GM21786 (cell line): ENCODE results near the gene PDE9A.
"Not testable (repeated sequence)": the region's sequence is repeated elsewhere in the genome, so short reads cannot be mapped to it uniquely, and the experiment has no call there.

ENCODE experiments used
- ATAC-seq: cut with Tn5 transposase; IDR thresholded peaks from one replicate; pipeline ENCODE4 v1.9.1; 2021; ENCODE audit not compliant: unreplicated experiment

The PDE9A gene

DNA sequence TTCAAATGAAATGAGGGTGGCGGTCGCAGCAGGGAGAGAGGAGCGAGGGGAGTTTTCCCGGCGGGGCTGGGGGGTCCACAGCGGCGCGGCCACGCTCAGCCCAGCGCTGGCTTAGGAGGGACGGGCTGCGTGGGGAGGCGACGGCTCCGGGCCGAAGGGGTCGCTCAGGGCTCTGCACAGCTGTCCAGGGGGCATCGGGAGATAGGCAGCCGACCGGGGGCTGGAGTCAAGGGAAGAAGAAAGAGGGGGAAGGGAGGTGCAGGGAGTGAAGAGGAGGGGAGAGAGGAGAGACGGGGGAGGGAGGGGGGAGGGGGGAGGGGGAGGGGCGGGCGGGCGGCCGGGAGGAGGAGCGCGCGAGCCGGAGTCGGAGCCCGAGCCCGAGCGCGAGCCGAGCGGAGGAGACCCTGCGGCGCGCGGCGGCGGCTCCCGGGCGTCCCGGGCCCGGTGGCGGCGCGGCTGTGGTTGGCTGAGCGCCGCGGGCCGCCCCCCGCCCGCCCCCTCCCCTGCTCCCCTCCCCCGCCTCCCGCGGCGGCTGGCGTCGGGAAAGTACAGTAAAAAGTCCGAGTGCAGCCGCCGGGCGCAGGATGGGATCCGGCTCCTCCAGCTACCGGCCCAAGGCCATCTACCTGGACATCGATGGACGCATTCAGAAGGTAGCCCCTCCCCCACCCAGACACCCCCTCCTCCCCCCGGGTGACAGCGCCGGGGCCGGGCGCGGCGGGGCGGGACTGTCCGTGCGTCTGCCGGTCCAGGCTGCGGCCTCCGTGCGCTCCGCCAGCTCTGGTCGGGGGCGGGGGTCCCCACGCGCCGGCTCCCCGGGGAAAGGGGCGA lies at the start of gene PDE9A:
TSS of gene PDE9A (plus strand) at position 391 of the 831 bp plus-strand sequence. CDS start at position 585, 194 bp downstream.
- no peak for ATAC-seq

DNA sequence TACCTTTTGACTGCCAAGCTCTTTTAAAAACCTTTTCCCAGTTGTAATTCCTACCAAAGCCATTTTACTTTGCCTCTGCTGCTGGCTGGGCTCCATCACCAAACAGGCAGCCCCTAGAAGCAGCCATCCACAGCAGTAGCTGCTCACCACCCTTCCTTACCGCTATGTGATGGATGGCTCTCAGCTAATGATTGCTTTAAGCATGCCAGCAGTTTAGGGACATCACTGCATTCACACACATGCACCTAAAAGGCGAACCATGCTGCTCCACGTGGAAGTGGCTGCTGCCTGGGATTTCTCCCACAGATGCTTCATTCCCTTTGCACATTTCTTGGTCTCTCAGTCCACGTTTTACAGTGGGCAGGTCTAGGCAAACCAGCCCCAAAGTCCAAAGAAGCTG lies 46.3 kb upstream of the PDE9A start:
- ATAC-seq: no peak

DNA sequence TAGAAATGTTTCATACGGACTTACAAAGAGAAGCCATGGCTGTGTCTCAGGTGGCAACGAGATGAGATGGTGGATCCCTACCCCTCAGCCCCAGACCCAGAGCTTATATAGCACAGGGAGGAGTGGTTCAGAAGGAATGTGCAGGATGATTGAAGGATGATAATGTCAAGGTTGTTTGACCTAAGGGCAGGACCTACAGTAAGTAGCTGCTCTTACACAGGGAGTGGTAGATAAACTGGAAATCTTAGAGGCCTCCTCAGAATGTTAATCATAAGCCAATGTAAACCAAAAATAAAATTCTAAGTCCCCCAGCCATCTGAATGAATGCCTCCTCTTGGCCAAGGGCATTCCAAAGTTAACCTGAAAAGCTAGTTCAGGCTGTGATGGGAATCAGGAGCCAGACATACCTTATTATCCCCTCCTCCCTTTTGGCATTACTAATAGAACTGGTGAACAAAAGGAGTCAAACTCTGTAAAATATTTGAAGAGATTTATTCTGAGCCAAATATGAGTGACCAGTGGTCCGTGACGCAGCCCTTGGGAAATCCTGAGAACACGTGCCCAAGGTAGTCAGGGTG lies 45.8 kb upstream of the PDE9A start:
- ATAC-seq: no peak

DNA sequence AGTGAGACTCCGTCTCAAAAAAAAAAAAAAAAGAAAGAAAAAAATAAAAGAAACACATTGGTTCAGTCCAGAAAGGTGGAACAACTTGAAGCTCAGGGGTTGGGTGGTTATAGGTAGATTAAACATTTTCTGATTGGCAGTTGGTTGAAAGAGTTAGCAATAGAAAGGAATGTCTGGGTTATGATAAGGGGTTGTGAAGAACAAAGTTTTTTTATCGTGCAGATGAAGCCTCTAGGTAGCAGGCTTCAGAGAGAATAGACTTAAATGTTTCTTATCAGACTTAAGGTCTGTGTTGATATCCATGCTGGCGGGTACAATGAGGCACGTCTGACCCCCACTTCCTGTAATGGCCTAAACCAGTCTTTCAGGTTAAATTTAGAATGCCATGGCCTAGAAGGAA lies 45.0 kb upstream of the PDE9A start:
- no peak for ATAC-seq

GRCh38 chr21:42609811-42610210 lies 43.6 kb upstream of the PDE9A start:
- no peak for ATAC-seq

DNA sequence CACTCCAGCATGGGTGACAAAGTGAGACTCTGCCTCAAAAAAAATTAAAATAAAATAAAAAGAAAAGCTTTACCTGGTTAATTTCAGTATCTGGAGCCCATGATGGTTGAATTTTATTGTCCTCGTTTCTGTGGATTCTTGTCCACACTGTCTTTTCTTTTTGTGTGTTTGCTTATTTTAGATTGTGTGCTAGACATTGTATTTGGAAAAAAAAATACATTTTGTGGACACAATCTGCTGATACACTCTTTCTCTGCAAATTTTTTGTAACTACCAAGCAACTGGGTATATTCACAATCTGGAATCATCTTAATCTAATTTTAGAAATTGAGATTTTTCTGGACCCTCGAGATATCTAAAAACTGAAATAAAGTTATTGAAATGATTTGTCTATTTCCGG lies 41.6 kb upstream of the PDE9A start:
- no peak for ATAC-seq

DNA sequence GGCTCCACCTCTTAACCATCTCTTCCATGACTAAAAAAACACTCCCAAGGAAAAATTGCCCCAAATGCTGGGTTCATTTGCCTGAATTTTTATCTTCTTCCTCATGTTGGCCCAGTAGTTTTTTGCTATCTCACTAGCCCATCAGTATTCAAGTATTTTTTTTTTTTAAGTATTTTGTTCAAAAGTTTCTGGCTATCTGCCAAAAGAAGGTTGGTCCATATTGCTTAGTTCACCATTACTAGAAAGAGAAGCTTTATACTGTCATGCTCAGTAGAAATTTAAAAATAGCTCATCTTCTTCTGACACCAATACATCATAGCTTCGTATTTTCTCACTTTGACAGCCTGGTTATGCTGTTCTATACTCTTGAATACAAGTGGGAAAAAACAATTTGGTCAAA lies 41.0 kb upstream of the PDE9A start:
- ATAC-seq: no peak

GRCh38 chr21:42613756-42614155 lies 39.7 kb upstream of the PDE9A start:
- no peak for ATAC-seq

DNA sequence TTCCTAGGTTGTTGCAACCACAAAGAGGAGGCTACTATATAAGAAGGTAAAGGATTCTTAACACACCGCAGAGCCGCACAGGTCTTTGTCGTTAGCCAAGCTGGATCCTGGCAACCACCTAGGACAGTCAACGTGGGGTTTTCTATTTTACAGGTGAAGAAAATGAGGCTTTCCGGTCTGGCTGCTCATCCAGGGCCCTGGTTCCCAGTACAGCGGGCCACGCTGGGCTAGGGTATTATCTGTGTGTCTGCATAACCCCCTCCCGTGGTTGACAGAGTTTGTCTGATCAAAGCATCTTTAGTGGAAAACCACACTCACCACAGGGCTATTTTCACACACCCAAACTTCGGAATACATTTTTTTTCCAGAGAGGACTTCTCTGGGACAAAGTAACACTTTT lies 39.0 kb upstream of the PDE9A start:
- ATAC-seq: no peak

GRCh38 chr21:42614811-42615351 lies 38.5 kb upstream of the PDE9A start:
- ATAC-seq: no peak

- ATAC-seq: not testable (repeated sequence)
Measured at GRCh38 chr21:42615377-42615776, 38.0 kb upstream of the PDE9A start.

- no peak for ATAC-seq
Measured at GRCh38 chr21:42615924-42616323, 37.5 kb upstream of the PDE9A start.

- ATAC-seq: no peak
Measured at GRCh38 chr21:42616446-42616845, 37.0 kb upstream of the PDE9A start.

GRCh38 chr21:42616941-42617340 lies 36.5 kb upstream of the PDE9A start:
- no peak for ATAC-seq

DNA sequence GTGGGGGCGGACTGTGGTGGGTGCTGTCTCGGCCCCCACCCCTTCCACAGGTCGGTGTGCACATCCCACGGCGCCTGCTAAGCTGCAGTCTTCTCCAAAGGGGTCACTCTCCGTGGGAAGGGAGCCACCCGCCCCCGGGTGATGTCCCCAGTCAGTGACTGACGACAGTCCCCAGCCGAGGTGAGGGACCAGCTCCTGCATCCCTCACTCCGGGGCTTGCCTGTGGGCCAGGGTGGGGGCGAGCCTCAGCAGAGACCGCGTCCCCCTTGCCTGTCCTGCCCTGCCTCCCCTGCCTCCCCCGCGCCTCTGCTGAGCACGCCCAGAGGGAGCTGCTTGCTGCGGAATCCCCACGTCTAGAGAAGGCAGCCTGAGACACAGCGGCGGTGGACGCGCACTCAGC lies 35.9 kb upstream of the PDE9A start:
- ATAC-seq: no peak

- ATAC-seq: no peak
Measured at GRCh38 chr21:42618707-42619102, 34.7 kb upstream of the PDE9A start.

GRCh38 chr21:42619166-42619565 lies 34.3 kb upstream of the PDE9A start:
- no peak for ATAC-seq

GRCh38 chr21:42619841-42620240 lies 33.6 kb upstream of the PDE9A start:
- ATAC-seq: no peak

- no peak for ATAC-seq
Measured at GRCh38 chr21:42621166-42621818, 32.1 kb upstream of the PDE9A start.

DNA sequence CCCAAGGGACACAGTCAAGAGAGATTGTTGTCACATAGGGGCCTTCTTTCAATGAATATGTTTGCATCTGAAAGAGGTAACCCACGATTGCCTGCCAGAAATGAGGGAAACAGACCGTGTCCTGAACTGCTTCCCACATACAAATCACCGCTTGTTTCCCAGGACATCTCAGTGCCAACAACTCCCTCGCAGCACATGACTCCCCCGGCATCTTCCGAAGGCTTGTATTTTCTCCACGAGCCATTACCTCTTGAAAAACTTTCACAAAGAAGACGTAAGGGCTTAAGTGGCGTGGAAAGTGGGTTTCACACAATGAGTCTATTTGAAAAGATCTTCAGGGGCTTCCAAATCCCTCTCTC lies 31.6 kb upstream of the PDE9A start:
- no peak for ATAC-seq

GRCh38 chr21:42622284-42622683 lies 31.1 kb upstream of the PDE9A start:
- ATAC-seq: no peak

DNA sequence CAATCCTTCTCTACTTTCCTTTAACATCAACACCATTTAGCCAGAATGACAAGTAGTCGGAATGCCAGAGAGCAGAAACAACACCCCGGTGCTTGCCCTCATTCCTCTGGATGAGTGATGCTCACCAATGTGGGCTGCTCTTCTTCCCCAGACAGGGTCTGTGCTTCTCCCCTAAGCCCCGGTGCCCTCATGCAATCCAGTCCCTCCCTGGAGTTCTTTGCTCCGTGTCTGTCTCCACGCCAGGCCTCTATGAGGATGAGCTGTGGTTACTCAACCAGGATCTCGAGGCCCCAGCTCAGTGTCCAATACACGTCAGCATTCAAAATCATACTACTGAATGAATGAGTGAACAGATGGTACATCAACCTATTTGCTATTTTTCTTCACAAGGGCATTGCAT lies 29.7 kb upstream of the PDE9A start:
- no peak for ATAC-seq
